ENCODE results near the gene NACC2.

- no peak for TF ChIP-seq CTCF (IDR thresholded peaks at IDR 0.05; ENCODE audit: low read depth, low read length)
- no peak for TF ChIP-seq EZH2phosphoT487 (IDR thresholded peaks at IDR 0.05; ENCODE audit: low read depth)
Measured at GRCh38 chr9:136119061-136119882, 24.2 kb upstream of the NACC2 start.

Measured in OCI-LY3 (cell line).